IPS-NIHi11 (cell line): ENCODE results near the gene FAM78A.
A peak's percentile ranks its signal among the peaks of the same experiment; 100 is the strongest.

ENCODE experiments used
- DNase-seq: peaks from one replicate; pipeline ENCODE4 v3.0.0; 2012; ENCODE audit warnings: mixed read lengths, low spot score

FAM78A gene

DNA sequence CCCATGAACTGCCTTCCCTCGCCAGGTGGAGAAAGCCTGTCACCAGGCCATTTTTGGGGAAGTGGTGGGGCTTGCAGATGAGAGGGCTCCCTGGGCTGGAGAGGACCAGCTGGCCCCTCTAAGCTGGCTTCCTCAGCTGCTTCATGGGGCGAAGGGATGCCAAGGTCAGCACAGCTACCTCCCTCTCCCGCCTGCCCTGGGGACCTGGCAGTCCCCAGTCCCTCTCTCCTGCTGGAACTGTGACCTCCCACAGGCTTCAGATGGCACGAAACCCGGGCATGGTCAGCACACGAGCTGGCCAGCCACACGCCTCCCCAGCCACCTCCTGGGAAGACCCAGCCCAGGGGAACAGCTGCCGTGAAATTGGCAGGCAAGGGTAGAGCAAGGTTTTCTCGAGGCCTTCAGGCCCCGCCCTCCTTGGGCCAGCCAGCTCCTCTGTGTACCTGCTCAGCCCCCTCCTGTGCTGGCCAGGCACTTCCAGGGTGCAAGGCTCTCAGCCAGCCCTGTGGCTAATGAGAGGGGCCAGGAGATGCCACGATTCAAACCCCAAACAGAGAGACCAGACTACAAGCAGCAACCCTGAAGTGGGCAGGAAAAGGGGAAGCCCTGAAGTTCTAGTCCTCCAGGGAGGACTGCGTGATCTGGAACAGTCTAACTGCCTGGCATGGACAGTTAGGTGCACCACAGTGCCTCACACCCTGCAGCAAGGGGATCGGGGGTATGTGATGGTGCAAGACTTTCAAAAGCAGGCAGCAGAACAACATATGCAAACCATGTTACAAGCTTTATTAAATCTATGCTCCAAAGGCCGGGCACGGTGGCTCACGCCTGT, 26.1 kb upstream of the FAM78A start:
- no peak for DNase-seq

DNA sequence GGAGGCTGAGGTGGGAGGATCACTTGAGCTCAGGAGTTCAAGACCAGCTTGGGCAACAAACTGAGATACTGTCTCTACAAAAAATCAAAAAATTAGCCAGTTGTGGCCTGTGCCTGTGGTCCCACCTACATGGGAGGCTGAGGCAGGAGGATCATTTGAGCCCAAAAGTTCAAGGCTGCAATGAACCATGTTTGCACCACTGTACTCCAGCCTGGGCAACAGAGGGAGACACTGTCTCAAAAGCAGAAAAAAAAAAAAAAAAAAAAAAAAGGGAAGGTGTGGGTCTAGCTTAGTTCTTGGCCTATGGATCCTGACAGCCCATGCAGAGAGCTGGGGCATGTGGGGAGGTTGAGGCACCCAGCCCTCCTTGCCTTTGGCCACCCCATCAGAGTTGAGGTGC, 24.1 kb upstream of the FAM78A start:
- DNase-seq: no peak

DNA sequence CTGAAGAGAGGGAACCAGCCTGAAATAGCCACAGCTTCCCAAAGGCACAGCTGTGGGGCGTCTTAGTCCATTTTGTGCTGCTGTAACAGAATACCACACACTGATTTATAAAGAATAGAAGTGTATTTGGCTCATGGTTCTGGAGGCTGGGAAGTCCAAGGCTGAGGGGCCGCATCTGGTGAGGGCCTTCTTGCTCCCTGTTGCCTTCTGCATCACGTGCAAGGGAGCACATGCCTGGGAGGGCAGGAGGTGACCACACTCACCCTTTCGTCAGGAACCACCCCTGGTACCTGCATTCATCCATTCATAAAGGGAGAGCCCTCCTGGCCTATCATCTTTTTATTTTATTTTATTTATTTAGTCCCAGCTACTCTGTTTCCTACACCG, 23.6 kb upstream of the FAM78A start:
- DNase-seq: no peak

DNA sequence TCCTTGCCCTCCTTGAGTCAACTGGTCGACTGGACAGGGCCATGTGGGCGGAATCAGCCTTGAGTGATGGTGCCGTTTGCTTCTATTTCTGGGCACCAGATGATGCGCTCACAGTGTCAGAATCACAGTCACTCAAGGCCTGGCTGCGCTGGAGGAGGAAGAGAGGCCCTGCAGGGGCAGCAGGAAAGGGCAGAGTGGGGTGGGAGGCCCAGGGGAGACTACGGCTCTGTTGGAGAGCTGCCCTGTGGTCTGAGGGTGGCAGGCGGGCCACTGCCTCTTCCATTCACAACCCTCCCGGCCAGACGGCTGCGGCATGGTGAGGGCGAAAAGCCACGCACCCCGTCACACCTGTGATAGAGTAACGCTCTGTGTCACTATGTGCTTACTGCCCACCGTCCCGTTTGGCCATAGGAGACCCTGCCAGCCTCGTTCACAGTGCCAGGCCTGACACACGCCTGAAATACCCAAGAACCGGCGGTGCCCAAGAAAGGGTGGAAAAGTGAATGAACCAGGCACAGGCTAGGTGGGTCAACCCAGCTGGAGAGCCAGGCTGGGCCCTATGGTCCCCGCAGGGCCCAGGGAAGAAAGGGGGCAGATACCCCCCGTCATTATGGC, 23.1 kb upstream of the FAM78A start:
- no peak for DNase-seq

DNA sequence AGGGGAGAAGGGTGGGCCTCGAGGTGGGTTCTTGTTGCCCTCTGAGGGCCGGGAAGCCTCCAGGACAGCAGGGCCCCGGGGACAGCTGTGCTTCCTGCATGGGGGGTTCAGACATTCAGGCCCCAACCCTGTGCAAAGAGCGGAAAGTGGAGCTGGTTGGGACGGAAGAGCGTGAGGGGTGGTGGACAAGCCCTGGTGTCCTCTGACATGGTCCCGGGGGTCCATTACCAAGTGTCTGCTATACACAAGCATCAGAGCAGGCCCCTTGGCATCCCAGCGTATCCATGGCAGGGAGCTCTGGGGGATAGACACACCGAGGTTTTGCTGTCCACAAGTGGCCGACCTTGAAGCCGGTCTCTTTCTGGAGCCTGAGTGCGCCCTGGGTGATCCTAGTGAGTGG, 22.5 kb upstream of the FAM78A start:
- no peak for DNase-seq

DNA sequence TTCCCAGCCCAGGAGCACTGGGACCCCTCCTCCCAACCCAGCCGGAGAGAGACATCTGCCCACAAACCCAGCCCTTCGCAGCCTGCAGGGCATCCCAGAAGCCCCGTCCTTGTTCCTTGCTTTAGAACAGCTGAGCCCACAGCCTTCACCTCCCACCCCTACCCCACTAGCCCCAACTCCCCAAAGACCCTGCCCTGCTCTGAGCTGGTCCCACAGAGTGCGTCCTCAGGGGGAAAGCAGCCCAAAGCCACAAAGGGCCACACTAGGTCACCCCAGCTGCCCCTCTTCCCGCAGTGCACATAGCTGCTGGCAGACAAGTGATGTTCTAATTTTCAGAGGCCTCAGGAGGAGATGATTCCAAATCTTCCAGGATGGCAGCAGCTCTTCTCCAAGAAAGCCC, 22.0 kb upstream of the FAM78A start:
- no peak for DNase-seq

DNA sequence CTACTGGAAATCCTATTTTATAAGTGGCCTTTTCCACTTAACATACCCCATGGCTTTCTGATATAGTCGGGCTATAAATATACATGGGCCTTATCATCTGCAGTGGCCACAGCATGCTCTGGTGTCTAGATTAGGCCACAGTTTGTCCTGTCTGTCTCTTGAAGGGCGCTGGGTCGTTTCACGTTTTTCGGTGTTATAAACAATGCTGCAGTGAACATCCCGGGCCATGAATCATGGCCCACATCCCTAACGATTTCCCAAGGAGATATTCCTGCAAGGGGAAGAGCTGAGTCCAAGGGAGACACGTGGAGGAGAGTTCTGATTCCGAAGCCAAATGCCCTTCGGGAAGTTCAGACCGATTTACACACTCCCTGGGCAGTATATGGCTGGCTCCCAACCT, 21.6 kb upstream of the FAM78A start:
- DNase-seq: no peak

DNA sequence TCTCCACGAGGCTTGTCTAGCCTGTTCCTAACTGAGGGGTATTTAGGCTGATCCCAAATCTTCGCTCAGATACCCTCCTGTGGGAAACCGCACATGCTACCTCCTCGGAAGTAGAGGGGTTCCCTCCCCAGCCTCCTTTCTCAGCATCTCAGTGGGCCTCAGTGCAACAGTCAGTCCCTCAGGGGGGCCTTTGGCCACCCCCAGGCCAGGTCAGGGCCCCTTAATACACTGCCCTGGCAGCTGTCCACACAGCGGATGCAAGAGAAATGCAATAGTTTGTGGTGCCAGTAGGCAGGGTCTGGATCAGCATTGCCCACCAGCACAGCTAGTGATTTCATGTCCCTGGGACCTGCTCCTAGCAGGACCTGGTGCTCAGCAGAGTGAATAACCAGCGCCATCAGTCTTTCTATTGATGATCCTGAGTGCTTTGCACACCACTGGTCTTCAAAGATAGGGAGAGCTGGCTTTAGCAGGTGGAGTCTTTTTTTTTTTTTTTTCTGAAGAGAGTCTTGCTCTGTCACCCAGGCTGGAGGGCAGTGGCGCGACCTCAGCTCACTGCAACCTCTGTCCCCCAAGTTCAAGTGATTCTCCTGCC, 20.7 kb upstream of the FAM78A start:
- DNase-seq: no peak

DNA sequence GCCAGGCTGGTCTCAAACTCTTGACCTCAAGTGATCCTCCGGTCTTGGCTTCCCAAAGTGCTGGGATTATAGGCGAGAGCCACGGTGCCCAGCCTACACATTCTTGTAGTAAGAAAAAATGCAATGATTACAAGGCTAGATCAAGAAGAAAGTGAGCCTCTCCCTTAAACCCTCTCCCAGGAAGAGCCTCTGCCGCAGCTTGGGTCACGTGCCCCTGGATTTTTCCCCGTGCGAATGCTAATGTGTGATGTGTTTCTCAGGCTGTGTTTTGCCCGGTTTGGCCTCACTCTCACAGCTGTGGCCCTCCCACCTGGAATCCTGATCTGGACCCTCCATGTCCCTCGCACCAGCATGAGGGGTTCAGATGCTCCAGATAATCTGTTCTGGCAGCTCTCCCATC, 20.1 kb upstream of the FAM78A start:
- no peak for DNase-seq

DNA sequence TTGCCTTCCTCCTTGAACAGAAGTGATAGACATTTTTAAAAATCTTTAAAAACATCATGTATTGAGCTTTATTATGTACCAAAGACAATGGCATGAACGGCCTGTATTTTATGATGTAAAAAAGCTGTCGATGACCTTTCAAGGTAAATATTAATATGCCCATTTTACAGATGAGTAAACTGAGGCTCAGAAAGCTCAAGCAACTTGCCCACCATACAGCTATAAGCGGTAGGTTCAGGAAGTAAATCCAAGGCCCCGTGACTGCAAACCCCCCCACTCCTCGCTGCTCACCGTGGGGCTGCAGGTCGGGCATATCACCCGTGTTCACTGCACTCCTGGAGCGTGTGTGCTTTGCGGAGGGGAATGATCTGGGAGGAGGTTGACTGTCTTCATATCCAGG, 16.6 kb upstream of the FAM78A start:
- no peak for DNase-seq

DNA sequence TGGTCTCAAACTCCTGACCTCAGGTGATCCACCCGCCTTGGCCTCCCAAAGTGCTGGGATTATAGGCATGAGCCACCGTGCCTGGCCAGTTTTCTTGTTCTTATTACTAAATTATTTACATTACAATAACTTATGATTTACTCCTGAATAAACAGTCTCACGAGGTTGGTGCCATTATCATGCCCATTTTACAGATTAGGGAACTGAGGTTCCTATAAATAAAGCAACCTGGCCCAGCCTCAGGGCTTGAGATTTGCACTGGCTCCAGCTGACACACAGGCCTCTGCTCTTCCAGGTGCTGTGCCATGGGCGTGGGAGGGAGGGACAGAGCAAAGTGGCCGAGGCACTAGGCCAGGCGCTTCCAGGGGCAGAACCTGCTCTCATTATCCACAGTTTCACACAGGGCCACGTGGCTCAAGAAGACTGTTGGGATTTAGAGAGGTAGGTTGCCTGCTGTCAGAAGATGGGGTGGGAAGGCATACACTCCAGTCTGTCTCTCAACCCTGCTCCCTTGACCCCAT, 15.5 kb upstream of the FAM78A start:
- DNase-seq: no peak

DNA sequence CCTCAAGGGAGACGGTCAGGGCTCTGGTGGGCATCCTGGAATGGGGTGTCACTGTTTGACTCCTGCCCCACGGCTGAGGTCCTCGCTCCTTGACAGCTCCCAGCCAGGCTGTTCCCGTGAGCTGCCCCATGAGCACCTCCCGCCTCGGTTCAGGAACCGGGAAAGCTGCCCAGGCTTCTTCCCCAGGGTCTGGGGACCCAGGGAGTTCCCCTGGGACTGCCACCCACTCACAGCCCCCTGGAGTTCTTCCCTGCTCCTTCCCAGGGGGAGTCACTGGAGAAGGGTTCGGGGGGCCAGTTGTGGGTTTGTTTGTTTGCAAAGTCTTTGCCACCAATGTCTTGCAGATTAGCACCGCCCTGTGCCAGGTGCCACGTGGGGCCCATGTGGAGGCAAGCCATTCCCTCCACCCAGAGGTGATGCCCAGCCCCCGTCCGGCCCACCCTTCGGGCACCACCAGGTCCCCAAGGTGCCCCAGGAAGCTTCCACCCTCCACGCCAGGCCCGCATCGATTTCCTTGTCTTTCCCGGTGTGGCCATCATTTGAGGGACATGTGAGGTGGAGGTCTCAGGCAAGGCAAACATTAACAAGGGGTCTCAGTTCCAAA, 14.6 kb upstream of the FAM78A start:
- no peak for DNase-seq

DNA sequence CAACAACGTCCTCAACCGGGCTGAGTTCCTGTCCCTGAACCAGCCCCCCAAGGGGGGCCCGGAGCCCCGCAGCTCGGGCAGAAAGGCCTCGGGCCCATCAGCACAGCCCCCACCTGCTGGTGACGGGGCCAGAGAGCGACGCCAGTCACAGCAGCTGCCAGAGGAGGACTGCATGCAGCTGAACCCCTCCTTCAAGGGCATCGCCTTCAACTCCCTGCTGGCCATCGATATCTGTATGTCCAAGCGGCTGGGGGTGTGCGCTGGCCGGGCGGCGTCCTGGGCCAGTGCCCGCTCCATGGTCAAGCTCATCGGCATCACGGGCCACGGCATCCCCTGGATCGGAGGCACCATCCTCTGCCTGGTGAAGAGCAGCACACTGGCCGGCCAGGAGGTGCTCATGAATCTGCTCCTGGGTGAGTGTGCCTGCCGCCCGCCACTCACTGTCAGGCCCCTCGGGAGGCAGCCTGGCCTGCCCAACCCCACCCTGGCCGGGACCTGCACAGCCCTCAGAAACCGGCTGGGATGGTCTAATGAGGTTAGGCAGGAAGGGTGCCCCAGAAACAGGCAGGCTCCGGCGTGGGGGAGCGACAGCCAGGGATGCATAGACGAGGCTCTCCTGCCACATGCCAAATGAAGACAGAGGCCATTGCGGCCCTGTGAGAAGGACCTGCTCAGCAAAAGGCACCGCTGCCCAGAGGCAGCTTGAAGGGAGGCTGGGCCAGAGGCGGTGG, 13.9 kb upstream of the FAM78A start:
- DNase-seq: no peak

DNA sequence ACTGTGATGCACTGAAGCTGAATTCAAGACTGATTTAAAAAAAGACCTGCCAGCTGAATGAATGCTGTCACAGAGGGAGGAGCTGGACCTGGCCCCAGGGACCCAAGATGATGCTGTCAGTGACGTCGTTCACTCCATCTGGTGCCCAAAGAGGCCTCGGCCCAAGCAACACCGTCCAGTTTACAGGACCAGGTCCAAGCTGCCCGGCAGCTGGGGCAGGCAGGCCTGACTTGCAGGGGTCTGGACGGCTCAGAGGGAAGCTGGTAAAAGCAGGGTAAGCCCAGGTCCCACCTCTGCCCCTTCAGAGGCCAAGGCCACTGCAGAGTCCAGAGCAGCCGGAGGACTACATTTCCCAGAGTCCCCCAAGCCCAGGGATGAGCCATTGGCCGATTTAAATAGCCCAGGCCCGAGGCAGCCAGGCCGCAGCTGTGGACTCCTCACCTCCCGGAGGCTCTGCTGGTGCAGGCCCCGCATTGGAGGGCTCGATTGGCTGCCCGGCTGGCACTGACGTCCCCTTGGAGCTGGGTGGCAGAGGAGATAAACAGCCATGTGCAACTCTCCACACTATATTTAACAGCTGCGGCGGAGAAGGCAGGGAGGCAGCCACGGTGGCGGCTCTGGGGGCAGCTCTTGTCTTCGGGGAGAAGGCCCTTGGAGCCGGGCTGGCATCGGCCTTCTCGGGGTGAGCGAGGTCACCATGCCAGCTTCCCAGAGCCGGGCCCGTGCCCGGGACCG, 13.2 kb upstream of the FAM78A start, which contains the start of gene PLPP7:
Gene PLPP7 (plus strand): TSS at position 423 of the 735 bp plus-strand sequence. CDS start 275 bp downstream, at position 698.
- DNase-seq: peak; percentile 90

DNA sequence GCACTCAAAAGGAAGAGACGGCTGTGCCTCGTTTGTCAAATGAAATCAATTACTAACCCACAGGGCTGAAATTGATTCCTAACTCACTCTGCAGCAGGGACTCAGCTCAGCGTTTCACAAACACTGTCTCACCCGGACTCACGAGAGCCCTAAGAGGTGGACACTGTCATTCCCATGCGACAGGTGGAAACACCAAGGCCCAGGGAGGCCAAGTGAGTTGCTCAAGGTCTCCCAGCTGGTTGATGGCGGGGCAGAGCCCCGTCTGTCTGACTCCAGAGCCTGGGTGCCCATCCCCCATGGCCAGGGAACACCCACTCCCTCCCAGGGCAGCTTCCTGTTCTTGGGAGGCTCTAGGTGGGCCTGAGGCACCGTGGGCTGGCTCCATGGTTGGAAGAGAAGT, 11.9 kb upstream of the FAM78A start:
- DNase-seq: no peak

DNA sequence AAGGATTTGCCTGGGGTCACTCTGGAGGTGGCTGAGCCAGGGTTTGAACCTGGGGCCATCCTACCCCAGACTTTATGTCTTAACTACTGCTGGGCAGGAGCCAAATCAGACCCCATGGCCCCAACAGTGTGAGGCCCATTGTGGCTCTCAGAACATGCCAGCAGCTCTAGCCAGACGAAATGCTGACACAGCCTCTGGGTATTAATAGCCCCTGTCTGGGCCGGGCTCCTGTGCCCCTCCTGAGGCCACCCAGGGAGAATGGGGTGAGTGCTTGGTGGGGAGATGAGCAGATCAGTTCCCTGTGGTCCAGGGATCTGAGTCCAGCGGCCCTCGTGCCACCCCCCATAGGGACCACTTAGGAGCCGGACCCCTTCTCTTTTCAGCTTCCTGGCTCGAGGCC, 11.0 kb upstream of the FAM78A start:
- DNase-seq: no peak

DNA sequence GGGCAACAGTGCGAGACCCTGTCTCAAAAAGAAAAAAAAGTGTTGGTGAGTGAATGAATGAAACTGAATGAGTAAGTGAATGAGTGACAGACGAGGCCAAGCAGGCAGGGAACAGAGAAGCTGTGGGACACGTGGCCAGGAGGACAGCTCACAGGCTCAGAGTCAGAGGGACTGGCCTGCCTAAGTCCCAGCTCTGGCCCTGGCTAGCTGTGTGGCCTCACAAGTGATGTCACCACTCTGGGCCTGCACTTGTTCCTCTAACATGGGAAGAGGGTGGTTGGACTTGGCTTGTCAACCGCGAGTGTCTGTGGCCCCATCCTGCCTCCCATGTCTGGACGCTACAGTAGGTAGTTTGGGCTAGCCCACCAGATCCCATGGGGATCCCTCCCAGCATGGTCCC, 8.5 kb upstream of the FAM78A start:
- no peak for DNase-seq

DNA sequence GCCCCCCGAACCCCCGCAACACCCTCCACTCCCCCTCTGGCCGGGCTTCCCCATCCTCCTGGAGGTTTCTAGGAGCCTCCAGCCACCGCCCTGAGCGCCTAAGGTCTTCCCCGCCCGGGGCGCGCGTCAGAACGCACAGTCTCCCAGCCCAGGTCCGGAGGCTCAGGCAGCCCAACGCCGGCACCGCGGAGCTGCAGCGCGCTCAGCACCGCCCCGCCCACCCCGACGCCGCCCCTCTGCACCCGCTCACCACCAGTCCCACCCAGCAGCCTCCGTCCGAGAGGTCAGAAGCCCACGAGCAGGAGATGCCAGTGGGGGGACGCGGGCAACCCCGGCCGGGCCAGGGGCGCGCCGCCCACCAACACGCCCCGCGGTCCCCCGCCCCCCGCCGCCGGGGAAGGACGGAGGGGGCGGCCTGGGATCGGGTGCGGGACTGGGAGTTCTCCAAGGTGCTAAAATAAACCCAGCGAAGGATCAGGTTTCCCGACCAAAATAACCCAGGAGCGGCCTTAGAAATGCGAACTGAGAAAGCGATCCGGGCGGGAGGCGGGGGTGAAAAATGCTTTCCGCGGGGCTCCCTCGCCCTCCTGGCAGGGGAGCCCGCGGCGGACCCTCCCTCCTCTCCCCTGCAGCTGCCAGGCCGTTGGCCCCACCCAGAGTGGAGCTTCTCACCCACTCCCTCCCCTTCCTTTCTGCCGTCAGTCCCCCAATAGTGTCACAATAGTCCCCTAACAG, 6.5 kb upstream of the FAM78A start:
- DNase-seq: peak; percentile 87

DNA sequence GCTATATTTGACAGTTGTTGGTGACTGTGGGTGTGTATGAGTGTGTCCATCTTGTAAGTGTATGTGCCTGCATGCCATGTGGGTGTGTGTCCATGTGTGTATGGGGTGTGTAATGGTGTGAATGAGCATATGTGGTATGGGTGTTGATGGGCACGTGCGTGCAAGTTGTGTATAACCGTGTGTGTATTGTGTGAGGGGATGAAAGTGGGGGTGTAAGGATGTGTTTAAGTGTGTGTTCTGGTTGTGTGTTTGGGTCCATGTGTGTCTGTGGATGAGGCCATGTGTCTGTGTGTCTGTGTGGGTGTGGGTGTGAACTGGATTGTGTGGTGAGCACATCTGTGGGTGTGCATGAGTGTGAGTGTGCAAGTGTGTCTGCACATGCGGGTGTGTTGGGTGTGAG, 5.9 kb upstream of the FAM78A start:
- DNase-seq: no peak

DNA sequence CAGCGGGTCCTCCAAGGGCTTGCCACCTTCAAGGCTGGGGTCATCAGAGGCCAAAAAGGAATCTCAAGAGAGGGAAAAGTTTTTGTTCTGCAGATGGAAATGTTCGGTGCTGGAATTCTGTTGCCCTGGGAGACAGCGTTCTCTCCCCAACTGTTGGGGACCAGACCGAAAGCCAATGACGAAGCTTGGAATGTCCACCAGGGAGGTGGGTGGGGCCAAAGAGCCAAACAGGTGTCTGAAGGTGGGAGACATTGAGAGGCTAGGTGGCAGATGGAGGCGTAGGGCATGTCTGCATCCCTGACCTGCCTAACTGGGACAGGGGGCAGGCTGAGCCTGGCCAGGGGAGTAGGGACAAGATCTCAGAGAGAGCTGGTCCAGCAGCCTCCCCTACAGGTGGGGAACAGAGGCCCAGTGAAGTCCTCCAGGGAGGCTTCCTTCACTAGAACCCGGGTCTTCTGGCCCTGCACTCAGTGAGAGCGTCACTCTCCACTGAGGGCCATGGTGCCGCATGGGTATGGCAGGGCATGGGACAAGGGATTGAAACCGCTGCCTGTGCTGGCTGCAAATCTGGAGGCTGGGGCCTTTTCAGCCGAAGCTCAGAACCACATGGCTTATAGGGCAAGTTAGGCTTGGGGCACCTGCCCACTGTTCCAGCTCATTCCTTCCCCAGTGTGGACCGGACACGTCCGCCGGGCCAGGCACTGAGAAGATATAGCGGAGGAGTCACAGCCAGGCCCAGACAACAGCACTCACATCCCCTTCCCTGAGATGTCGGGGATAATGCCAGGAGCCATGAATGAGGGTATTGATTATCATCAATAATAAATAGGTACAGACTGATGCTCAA, 5.0 kb upstream of the FAM78A start:
- no peak for DNase-seq
